ENCODE data around the gene EZH2.

DNA sequence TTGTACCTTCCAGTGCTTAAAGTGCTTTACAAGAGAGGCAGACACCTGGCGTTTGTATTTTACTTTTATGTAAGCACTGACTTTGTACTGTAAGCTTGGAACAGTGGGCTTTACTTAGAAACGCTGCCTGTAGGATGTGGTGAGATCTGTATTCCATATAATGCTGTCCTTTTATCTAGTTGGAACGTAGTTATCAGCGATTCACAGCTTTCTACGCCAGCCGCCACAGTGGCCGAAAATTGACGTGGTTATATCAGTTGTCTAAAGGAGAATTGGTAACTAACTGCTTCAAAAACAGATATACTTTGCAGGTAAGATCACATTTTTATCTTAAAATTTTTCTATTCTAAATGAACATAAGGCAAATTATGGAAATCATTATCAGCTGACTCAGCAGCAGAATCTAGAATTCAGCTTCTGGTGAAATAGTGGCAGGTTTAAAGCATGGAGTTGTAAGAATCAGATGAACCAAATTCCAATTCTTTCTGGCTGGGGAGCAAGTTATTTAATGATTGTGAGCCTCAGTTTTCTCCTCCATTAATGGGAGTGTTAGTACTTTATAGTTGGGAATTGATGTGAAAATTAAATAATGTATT is 93.9 kb downstream of the EZH2 start:
- no peak for TF ChIP-seq CTCF (IDR thresholded peaks at IDR 0.05)
- no peak for TF ChIP-seq POLR2A (IDR thresholded peaks at IDR 0.05)
